GM19324 (cell line): ENCODE results near the gene PCSK4.
"Not testable (repeated sequence)": the region's sequence is repeated elsewhere in the genome, so short reads cannot be mapped to it uniquely, and the experiment has no call there.

ENCODE experiments used
- ATAC-seq: cut with Tn5 transposase; IDR thresholded peaks from one replicate; pipeline ENCODE4 v1.9.1; 2021; ENCODE audit warnings: mild to moderate bottlenecking, moderate library complexity; ENCODE audit not compliant: unreplicated experiment, low FRiP score

The PCSK4 gene

GRCh38 chr19:1490311-1491113 lies at the start of gene PCSK4:
TSS of gene PCSK4 (minus strand) at chr19:1490350. CDS start at chr19:1490346, 4 bp downstream.
- ATAC-seq: peak; percentile 80

GRCh38 chr19:1539749-1540148 lies 49.6 kb upstream of the PCSK4 start:
- ATAC-seq: not testable (repeated sequence)

GRCh38 chr19:1538978-1539377 lies 48.8 kb upstream of the PCSK4 start:
- ATAC-seq: no peak

- ATAC-seq: not testable (repeated sequence)
Measured at GRCh38 chr19:1535699-1536098, 45.5 kb upstream of the PCSK4 start.

- ATAC-seq: no peak
Measured at GRCh38 chr19:1534972-1535371, 44.8 kb upstream of the PCSK4 start.

- no peak for ATAC-seq
Measured at GRCh38 chr19:1533510-1534150, 43.5 kb upstream of the PCSK4 start.

- no peak for ATAC-seq
Measured at GRCh38 chr19:1532003-1532402, 41.9 kb upstream of the PCSK4 start.

- ATAC-seq: no peak
Measured at GRCh38 chr19:1531587-1531986, 41.4 kb upstream of the PCSK4 start.

- ATAC-seq: not testable (repeated sequence)
Measured at GRCh38 chr19:1530856-1531255, 40.7 kb upstream of the PCSK4 start.

- no peak for ATAC-seq
Measured at GRCh38 chr19:1529430-1529816, 39.3 kb upstream of the PCSK4 start.

GRCh38 chr19:1528596-1529429 lies 38.7 kb upstream of the PCSK4 start:
- no peak for ATAC-seq

GRCh38 chr19:1527650-1528309 lies 37.6 kb upstream of the PCSK4 start:
- no peak for ATAC-seq

- no peak for ATAC-seq
Measured at GRCh38 chr19:1526979-1527649, 37.0 kb upstream of the PCSK4 start.

- ATAC-seq: no peak
Measured at GRCh38 chr19:1526066-1526778, 36.1 kb upstream of the PCSK4 start.

GRCh38 chr19:1525343-1525742 lies 35.2 kb upstream of the PCSK4 start:
- no peak for ATAC-seq

- ATAC-seq: no peak
Measured at GRCh38 chr19:1524972-1525325, 34.8 kb upstream of the PCSK4 start.

GRCh38 chr19:1524287-1524971 lies 34.3 kb upstream of the PCSK4 start:
- ATAC-seq: no peak

GRCh38 chr19:1523412-1524286 lies 33.5 kb upstream of the PCSK4 start, which contains the start of gene PLK5:
TSS of gene PLK5 (plus strand) at chr19:1524077. CDS start at chr19:1526997, 2,920 bp downstream.
- ATAC-seq: no peak
